Activated T-helper 1 cell treated with anti-CD3 and anti-CD28 coated beads, Interleukin-12 subunit alpha, Interleukin-12 subunit beta, Interleukin-2, Interleukin-4 antibody, amounts not matched to agents 30 ng/mL and 10 ng/mL and 1 ng/mL, durations not matched to agents 14 hours and 24 hours and 36 hours (primary cell): Measurements from ENCODE around the gene DNAH8. TPM values are rescaled to one million over a fixed set of nuclear protein-coding genes. Genes with fewer than 3 reads are reported as not detected.
A peak's percentile ranks its signal among the peaks of the same experiment; 100 is the strongest.
"Not testable (repeated sequence)": the region's sequence is repeated elsewhere in the genome, so short reads cannot be mapped to it uniquely, and the experiment has no call there.

Experiments used
- DNase-seq: peaks from one replicate; pipeline ENCODE4 v3.0.0; 2021; ENCODE audit warnings: low spot score
- H3K27ac Mint-ChIP-seq: one replicate; pipeline ENCODE4 v1.8.0; 2021; ENCODE audit warnings: mild to moderate bottlenecking, mixed read lengths
- H3K27me3 Mint-ChIP-seq: one replicate; pipeline ENCODE4 v1.8.0; 2022; ENCODE audit warnings: mild to moderate bottlenecking, moderate library complexity, mixed read lengths; ENCODE audit not compliant: insufficient read depth
- H3K36me3 Mint-ChIP-seq: one replicate; pipeline ENCODE4 v1.8.0; 2021; ENCODE audit warnings: low read depth, mixed read lengths
- H3K4me1 Mint-ChIP-seq: one replicate; pipeline ENCODE4 v1.8.0; 2021; ENCODE audit warnings: low read depth, mixed read lengths
- H3K4me3 Mint-ChIP-seq: one replicate; pipeline ENCODE4 v1.8.0; 2021; ENCODE audit warnings: mild to moderate bottlenecking, moderate library complexity, mixed read lengths
- H3K9me3 Mint-ChIP-seq: one replicate; pipeline ENCODE4 v1.8.0; 2021; ENCODE audit warnings: mixed read lengths
- intact Hi-C: fragments of 100-400 bp; cut with micrococcal nuclease; formaldehyde crosslinking; loops from one replicate; pipeline ENCODE4 v1.15.1; 2024
- total RNA-seq: library from RNA; stranded (reverse); gene quantifications from 2 replicates; pipeline ENCODE4 v1.2.3, GENCODE V29; 2022

The DNAH8 gene
- total RNA-seq, 1 donor from 2014 or later, result 0.03 TPM

DNA sequence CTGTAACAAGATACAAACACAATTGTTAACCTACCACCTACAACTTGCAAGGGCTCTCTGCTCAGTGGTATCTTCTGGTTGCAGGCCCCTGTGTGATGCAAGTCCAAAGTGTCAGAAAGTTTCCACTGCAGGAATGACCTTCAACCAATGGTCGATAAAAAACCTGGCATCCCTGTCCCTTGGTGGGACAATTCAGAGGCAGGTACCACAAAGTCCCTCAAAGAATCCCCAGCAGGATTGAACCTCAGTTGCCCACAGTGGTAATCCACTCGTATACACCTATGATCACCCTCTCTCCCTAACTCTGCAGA, 28.1 kb upstream of the DNAH8 start:
- H3K36me3 Mint-ChIP-seq, result peaks cover 21% of the 10 kb centered on the region
- no peak overlapping the region for H3K4me3 Mint-ChIP-seq
- H3K27ac Mint-ChIP-seq, result no peak overlapping the region
- no peaks in the 10 kb centered on the region for H3K9me3 Mint-ChIP-seq
- H3K27me3 Mint-ChIP-seq, result no peaks in the 10 kb centered on the region
- no peak for DNase-seq
- intact Hi-C loops, result no loop called here
- H3K4me1 Mint-ChIP-seq, result peaks cover 35% of the 10 kb centered on the region

DNA sequence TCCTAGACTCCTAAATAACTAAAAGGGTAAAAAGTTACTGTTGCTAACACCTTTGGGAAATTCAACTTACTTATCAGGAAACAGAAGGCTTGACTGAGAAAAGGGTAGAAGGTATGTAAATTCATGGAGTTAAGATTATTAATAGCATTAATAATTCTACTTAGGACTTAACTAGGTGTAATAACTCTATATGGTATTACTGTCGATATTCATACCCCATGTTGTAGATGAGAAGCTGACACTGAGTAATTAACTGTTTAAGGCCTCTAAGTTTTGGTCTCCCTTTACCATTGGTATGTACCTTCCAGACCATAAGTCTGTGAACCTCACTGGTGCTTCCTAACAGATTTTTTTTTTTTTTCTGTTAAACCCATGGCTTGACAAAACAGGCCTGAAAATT, 27.6 kb upstream of the DNAH8 start:
- no peaks in the 10 kb centered on the region for H3K27me3 Mint-ChIP-seq
- H3K4me3 Mint-ChIP-seq, result no peak overlapping the region
- no peak overlapping the region for H3K27ac Mint-ChIP-seq
- no peak for DNase-seq
- intact Hi-C loops, result no loop called here
- H3K4me1 Mint-ChIP-seq, result peaks cover 35% of the 10 kb centered on the region
- peaks cover 21% of the 10 kb centered on the region for H3K36me3 Mint-ChIP-seq
- no peaks in the 10 kb centered on the region for H3K9me3 Mint-ChIP-seq

DNA sequence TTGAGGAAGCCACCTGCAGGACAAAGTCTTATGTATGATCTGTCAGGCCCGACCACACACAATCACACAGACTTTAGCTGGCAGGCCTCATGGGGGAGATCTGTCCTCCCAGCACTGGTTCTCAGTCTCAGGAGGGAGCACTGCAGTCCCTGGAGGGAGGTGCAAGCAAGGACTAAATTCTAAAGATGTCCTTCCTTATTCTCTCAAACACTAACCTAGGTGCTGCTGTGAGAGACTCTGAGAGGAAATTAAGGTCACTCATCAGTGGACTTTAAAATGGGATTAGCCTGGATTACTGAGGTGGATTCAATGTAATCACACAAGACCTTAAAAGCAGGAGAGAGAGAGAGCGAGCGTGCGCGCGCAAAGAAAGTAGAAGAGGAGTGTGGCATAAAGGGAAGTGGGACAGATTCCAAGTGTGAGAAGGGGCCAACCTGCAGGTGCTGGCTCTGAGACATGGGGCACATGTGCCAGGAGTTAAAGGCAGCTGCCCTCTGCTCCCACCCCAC, 26.5 kb upstream of the DNAH8 start:
- Mint-ChIP-seq H3K27me3 (no peaks in the 10 kb centered on the region), H3K4me1 (peaks cover 35% of the 10 kb centered on the region), H3K4me3 (no peak overlapping the region), H3K9me3 (no peaks in the 10 kb centered on the region), H3K36me3 (peaks cover 18% of the 10 kb centered on the region), H3K27ac (peak overlapping the region; percentile 59)
- no peak for DNase-seq
- intact Hi-C loops, result no loop called here

DNA sequence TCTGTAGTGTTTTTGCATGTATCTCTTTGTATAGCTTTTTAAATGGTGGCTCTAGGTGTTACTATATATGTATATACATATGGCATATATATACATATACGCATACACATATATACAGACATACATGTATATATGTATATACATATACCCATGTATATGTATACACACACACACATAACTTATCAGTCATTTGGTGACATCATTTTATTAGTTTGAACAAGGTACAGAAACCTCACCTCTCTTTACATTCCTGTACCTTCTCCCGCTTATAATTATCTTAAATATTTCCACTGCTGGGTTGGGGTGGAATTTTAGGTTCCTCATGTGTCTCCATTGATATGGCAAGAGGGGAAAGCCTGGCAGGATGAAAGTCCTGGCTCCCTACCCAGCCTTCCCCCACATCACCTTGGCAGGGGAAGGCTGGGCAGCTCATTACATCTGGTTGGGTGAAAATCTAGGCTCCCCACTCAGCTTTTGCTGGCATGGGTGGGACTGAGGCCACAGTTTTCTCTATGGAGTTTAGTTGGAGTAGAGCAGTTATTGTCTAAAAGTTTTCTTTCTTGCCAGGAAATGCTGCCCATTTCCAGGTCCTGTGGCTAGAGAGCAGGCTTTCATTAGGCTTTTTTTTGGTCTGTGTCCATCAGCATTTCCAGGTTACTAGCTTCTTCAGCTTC, 19.7 kb upstream of the DNAH8 start:
- peaks cover 8% of the 10 kb centered on the region for H3K9me3 Mint-ChIP-seq

DNA sequence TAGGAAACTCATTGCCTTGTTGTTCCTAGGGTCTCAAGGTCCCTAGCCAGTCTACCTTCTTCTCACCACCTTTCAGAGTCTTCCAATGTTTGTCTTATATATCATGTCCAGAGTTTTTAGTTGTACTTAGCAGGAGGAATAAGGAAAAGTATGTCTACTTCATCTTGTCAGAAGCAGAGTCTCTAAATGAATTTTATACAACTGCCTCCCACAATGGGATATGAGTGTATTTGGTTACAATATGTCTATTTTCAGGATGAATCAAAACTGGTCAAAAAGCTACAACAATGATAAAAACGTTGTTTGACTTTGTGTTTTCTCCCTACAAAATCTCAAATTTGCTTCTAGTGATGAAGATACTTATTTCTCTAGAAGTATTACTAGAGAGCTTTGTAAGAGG, 19.2 kb upstream of the DNAH8 start:
- intact Hi-C loops, result no loop called here
- peaks cover 55% of the 10 kb centered on the region for H3K4me1 Mint-ChIP-seq
- DNase-seq, result no peak
- H3K27ac Mint-ChIP-seq, result peak overlapping the region; percentile 32
- peaks cover 8% of the 10 kb centered on the region for H3K9me3 Mint-ChIP-seq
- H3K36me3 Mint-ChIP-seq, result peaks cover 39% of the 10 kb centered on the region
- H3K4me3 Mint-ChIP-seq, result no peak overlapping the region
- no peaks in the 10 kb centered on the region for H3K27me3 Mint-ChIP-seq

More for the DNA sequence above, 19.7 kb upstream of the DNAH8 start:
- no peak overlapping the region for H3K4me3 Mint-ChIP-seq
- H3K4me1 Mint-ChIP-seq, result peaks cover 54% of the 10 kb centered on the region
- H3K27ac Mint-ChIP-seq, result peak overlapping the region; percentile 16
- H3K27me3 Mint-ChIP-seq, result no peaks in the 10 kb centered on the region
- DNase-seq, result no peak
- peaks cover 36% of the 10 kb centered on the region for H3K36me3 Mint-ChIP-seq
- intact Hi-C loops, result no loop called here

DNA sequence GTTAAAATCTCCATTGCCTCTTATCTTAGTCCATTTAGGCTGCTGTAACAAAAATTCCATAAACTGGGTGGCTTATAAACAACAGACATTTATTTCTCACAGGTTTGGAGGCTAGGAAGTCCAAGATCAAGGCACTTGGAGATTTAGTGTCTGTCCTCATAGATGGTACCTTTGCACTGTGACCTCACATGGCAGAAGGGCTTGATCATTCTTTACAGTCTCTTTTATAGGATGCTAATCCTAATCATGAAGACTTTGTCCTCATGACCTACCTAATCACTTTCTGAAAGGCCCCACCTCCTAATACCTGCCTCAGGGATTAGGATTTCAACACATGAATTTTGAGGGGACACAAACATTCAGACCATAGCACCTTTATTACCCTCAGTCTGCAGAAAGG, 18.8 kb upstream of the DNAH8 start:
- H3K4me3 Mint-ChIP-seq, result no peak overlapping the region
- H3K27me3 Mint-ChIP-seq, result no peaks in the 10 kb centered on the region
- DNase-seq, result no peak
- H3K9me3 Mint-ChIP-seq, result peaks cover 8% of the 10 kb centered on the region
- intact Hi-C loops, result no loop called here
- no peak overlapping the region for H3K27ac Mint-ChIP-seq
- peaks cover 56% of the 10 kb centered on the region for H3K4me1 Mint-ChIP-seq
- peaks cover 41% of the 10 kb centered on the region for H3K36me3 Mint-ChIP-seq

DNA sequence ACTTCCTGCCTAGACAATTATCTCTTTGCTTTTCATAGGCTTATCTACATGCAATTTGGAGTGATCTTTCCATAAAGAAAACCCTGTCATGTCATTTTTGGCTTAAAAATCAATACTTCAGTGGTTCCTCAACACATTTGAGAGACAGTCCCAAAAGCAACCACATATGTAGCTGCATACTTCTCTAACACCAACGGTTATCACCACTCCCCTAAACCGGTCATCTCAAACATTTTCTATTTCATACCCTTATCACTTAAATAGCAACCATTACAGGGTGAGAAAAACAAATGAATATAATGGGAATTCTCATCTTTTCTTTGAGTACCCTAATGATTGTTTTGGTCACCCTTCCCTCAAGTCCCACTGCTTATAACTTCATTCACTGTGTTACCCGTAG, 17.3 kb upstream of the DNAH8 start:
- intact Hi-C loops, result no loop called here
- Mint-ChIP-seq H3K27me3 (no peaks in the 10 kb centered on the region), H3K27ac (peak overlapping the region; percentile 13), H3K9me3 (peaks cover 11% of the 10 kb centered on the region), H3K4me3 (no peak overlapping the region), H3K36me3 (peaks cover 47% of the 10 kb centered on the region), H3K4me1 (peaks cover 68% of the 10 kb centered on the region)
- DNase-seq, result no peak

DNA sequence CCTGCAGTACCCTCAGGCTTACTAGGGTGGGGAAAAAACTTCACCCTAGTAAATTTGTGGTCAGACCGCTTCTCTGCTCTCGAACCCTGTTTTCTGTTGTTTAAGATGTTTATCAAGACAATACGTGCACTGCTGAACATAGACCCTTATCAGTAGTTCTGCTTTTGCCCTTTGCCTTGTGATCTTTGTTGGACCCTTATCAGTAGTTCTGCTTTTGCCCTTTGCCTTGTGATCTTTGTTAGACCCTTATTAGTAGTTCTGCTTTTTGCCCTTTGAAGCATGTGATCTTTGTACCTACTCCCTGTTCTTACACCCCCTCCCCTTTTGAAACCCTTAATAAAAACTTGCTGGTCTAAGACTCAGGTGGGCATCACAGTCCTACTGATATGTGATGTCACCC, 15.4 kb upstream of the DNAH8 start:
- not testable (repeated sequence) for H3K4me3 Mint-ChIP-seq
- intact Hi-C loops, result loop anchor here (2.0 to 5.0 kb wide), 2 partner anchors 127 to 415 kb away; partner anchors contain the start of gene SAYSD1

DNA sequence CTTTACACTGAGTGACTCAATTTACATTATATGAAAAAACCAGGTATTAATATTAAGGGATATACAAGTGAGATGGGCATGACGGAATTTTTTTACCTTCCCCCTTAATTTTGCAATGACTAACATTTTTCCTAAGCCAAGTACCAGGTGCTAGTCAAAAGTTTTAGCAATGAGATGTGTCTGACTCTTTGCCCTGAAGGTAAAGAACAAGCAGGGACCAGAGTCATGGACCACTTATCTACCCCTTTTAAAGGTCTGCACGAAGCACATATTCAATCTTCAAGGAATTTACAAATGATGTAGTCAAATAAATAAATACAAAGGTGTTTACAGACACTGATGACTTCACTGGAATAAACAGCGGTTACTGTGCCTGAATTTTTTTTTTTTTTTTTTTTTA, 13.6 kb upstream of the DNAH8 start:
- Mint-ChIP-seq H3K9me3 (peaks cover 11% of the 10 kb centered on the region), H3K4me1 (peaks cover 52% of the 10 kb centered on the region), H3K36me3 (peaks cover 34% of the 10 kb centered on the region), H3K27ac (no peak overlapping the region), H3K4me3 (peak overlapping the region; percentile 91), H3K27me3 (peaks cover 4% of the 10 kb centered on the region)
- intact Hi-C loops, result loop anchor here (2.0 to 5.0 kb wide), 2 partner anchors 129 to 413 kb away; partner anchors contain the start of gene SAYSD1
- no peak for DNase-seq

More for the DNA sequence above, 15.4 kb upstream of the DNAH8 start:
- DNase-seq, H3K27me3 Mint-ChIP-seq, H3K27ac Mint-ChIP-seq: not testable (repeated sequence)
- peaks cover 71% of the 10 kb centered on the region for H3K4me1 Mint-ChIP-seq
- H3K36me3 Mint-ChIP-seq, result peaks cover 38% of the 10 kb centered on the region
- peaks cover 11% of the 10 kb centered on the region for H3K9me3 Mint-ChIP-seq

DNA sequence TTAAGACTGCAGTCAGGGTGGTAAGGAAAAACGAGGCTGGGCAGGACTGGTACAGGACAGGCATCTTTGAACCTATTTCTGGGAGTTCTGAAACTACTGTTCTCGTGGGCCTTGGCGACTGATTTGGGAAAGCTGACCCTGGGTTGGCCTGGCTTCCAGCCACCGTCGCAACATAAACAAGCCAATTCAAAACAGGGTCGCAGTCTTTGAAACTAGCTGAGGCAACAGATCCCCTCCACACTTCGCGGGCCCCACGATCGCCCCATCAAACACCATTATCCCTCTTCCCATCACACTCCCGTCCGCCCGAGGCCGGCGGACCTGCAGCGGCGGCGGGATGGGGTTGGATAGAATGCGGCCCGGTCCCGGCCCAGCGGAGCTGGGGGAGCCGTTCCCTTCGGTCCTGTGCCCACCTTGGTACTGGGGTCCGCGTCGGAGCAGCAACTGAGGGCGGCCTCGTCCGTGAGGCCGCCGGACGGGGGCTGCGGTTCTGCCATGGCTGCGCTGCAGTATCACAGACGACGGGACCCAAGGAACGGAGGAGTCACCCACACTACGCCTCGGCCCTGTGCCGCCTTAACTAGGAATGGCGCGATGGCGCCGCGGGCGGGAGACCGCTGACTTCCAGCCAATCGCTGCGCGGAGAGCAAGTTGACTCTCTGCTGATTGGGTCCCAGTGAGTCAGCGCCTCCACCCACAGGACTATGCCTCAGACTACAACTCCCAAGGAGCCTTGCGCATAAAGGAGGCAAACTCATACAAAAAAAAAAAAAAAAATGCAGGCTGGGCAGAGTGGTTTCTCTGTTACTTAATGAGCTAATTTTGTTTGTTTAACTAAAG, 12.3 kb upstream of the DNAH8 start, which contains the start of gene GLO1:
Gene GLO1 (minus strand): TSS at position 588 of the 840 bp plus-strand sequence. CDS start 91 bp downstream, at position 497.
- Mint-ChIP-seq H3K36me3 (peaks cover 32% of the 10 kb centered on the region), H3K9me3 (peaks cover 11% of the 10 kb centered on the region), H3K4me1 (peaks cover 45% of the 10 kb centered on the region), H3K27me3 (peaks cover 7% of the 10 kb centered on the region), H3K27ac (peak within 1 kb of the TSS; percentile 85), H3K4me3 (peak within 1 kb of the TSS; percentile 91)
- intact Hi-C loops, result loop anchor here (1.0 to 5.0 kb wide), 5 partner anchors 11 to 130 kb away; no protein-coding TSS in a partner anchor
- DNase-seq, result peak; percentile 95

DNA sequence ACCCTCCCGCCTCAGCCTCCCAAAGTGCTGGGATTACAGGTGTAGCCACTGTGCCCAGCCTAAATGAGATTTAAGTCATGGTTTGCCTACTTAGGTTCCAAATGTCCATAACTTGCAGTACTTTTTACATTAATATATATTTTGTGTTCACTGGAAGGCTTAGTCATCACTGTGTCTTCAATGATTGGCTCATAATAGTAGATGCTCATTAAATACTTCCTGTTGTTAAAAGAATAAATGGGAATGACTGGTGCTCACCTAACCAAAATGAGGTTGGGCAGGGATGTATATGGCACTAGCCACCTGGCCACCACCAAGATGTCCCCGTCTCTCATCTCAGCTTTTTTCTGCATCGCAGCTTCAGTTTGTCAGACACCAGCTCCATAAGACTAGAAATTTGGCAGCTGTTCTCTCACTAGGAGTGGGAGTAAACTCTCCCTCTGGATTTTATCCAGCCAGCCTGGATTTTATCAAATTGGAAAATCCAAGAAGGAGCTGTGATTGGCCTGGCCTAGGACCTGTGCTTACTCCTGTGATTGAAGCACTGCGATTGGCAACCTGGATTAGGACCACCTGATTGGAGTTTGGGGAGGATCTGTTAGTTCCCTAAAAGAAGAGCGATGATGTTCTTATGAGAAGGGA, 11.0 kb upstream of the DNAH8 start:
- Mint-ChIP-seq H3K27me3 (peaks cover 11% of the 10 kb centered on the region), H3K27ac (no peak overlapping the region), H3K4me1 (peaks cover 35% of the 10 kb centered on the region), H3K4me3 (no peak overlapping the region), H3K36me3 (peaks cover 23% of the 10 kb centered on the region), H3K9me3 (peaks cover 11% of the 10 kb centered on the region)
- DNase-seq, result no peak
- intact Hi-C loops, result loop anchor here (1.0 to 5.0 kb wide), 4 partner anchors 9 to 132 kb away; no protein-coding TSS in a partner anchor

DNA sequence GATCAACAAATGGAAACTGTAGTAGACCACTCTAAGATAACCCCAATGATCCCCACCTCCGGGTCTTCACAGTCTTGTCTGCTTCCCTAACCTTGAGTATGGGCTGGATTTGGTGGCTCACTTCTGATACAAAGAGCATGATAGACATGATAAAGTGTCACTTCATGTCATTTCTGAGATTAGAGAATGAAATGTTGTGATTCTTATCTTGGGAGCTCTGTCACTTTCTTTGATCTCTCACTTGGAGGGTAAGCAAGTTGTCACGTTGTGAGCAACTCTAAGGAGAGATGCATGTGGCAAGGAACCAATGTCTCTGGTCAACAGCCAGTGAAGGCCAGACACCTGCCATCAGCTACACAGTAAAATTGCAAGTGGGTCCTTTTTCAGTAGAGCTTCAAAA, 9.2 kb upstream of the DNAH8 start:
- peaks cover 3% of the 10 kb centered on the region for H3K9me3 Mint-ChIP-seq
- peaks cover 9% of the 10 kb centered on the region for H3K36me3 Mint-ChIP-seq
- no peak for DNase-seq
- H3K27ac Mint-ChIP-seq, result no peak overlapping the region
- no peak overlapping the region for H3K4me3 Mint-ChIP-seq
- intact Hi-C loops, result no loop called here
- peaks cover 24% of the 10 kb centered on the region for H3K4me1 Mint-ChIP-seq
- H3K27me3 Mint-ChIP-seq, result peaks cover 15% of the 10 kb centered on the region
